K562 (cell line): ENCODE measurements around the gene MYO1B.

Experiments used
- EP400 ChIP-seq: fragments of 450-650 bp; IDR thresholded peaks from 2 replicates; pipeline ENCODE4 v1.6.1; 2017; ENCODE audit warnings: antibody characterized with exemption, mild to moderate bottlenecking, moderate library complexity
- TBL1XR1 ChIP-seq, 2 experiments: IDR thresholded peaks; 2 replicates each; pipeline ENCODE4 v1.6.1; 2012; ENCODE audit warnings: improper control_type of control experiment in 2 of 2, low read length in 2 of 2, mild to moderate bottlenecking in 1 of 2
- ZFPM2 ChIP-seq: fragments of 250-450 bp; sonication (Bioruptor Pico); IDR thresholded peaks from 2 replicates; pipeline ENCODE4 v1.5.1; 2022; ENCODE audit warnings: mild to moderate bottlenecking
- TF ChIP-seq, protein P1 (sequence below), 2 experiments: fragments of 450-650 bp; conservative IDR thresholded peaks; 2 replicates each; pipeline ENCODE4 v1.6.1; 2017; ENCODE audit warnings: mild to moderate bottlenecking in 2 of 2, moderate library complexity in 2 of 2
- TF ChIP-seq, protein P2 (sequence below): sonication (generic); formaldehyde crosslinking; IDR thresholded peaks from 2 replicates; pipeline ENCODE4 v1.5.0; 2020; ENCODE audit warnings: missing genetic modification reagents
- TF ChIP-seq, protein P3 (sequence below): conservative IDR thresholded peaks from 2 replicates; pipeline ENCODE4 v1.6.1; 2011; ENCODE audit warnings: low read depth, mild to moderate bottlenecking, low read length; ENCODE audit not compliant: control insufficient read depth

DNA sequence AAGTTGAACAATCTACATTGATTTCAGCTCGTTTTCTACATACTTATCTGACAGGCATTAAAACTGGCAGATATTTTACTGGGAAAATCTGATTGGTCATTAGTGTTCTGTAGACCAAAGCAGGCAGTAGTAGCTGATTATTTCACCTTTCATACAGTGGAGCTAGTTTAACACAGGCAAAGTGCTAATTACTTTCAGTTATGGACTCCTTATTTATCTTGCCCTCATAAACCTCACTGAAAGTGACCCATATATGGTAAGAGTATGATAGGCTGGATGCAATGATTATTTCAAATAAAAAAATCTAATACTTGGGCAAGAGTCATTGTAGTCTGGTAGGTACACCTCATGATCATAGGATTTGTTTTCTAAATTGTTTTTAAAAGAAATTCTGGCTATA lies 129.7 kb downstream of the MYO1B start:
- no peak for TF ChIP-seq EP400
- TF ChIP-seq, protein P1, sequence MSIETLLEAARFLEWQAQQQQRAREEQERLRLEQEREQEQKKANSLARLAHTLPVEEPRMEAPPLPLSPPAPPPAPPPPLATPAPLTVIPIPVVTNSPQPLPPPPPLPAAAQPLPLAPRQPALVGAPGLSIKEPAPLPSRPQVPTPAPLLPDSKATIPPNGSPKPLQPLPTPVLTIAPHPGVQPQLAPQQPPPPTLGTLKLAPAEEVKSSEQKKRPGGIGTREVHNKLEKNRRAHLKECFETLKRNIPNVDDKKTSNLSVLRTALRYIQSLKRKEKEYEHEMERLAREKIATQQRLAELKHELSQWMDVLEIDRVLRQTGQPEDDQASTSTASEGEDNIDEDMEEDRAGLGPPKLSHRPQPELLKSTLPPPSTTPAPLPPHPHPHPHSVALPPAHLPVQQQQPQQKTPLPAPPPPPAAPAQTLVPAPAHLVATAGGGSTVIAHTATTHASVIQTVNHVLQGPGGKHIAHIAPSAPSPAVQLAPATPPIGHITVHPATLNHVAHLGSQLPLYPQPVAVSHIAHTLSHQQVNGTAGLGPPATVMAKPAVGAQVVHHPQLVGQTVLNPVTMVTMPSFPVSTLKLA (conservative IDR thresholded peaks at IDR 0.05): no peak
- TF ChIP-seq ZFPM2 (CRISPR knock-in tag): no peak
- TF ChIP-seq TBL1XR1 (IDR thresholded peaks at IDR 0.05; ENCODE audit: low read length in 2 of 2): no peak
- TF ChIP-seq, protein P2, sequence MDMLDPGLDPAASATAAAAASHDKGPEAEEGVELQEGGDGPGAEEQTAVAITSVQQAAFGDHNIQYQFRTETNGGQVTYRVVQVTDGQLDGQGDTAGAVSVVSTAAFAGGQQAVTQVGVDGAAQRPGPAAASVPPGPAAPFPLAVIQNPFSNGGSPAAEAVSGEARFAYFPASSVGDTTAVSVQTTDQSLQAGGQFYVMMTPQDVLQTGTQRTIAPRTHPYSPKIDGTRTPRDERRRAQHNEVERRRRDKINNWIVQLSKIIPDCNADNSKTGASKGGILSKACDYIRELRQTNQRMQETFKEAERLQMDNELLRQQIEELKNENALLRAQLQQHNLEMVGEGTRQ (CRISPR knock-in tag): no peak
- TF ChIP-seq, protein P3, sequence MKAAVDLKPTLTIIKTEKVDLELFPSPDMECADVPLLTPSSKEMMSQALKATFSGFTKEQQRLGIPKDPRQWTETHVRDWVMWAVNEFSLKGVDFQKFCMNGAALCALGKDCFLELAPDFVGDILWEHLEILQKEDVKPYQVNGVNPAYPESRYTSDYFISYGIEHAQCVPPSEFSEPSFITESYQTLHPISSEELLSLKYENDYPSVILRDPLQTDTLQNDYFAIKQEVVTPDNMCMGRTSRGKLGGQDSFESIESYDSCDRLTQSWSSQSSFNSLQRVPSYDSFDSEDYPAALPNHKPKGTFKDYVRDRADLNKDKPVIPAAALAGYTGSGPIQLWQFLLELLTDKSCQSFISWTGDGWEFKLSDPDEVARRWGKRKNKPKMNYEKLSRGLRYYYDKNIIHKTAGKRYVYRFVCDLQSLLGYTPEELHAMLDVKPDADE: no peak
